Stimulated activated CD4-positive, alpha-beta T cell treated with anti-CD3 and anti-CD28 coated beads, Interleukin-15, amount 100 ng/mL, for 24 hours (primary cell): ENCODE results near the gene RPH3AL.

ENCODE experiments used
- DNase-seq: peaks from one replicate; pipeline ENCODE4 v3.0.0-alpha.2; 2020

RPH3AL gene

GRCh38 chr17:296906-297690 lies 55.5 kb downstream of the RPH3AL start:
- DNase-seq, result no peak

GRCh38 chr17:296379-296778 lies 56.2 kb downstream of the RPH3AL start:
- no peak for DNase-seq

- peak; percentile 15 for DNase-seq
Measured at GRCh38 chr17:292531-293382, 59.9 kb downstream of the RPH3AL start.

- no peak for DNase-seq
Measured at GRCh38 chr17:292016-292415, 60.6 kb downstream of the RPH3AL start.

GRCh38 chr17:291587-291986 lies 61.0 kb downstream of the RPH3AL start:
- DNase-seq, result no peak

GRCh38 chr17:290626-291025 lies 62.0 kb downstream of the RPH3AL start:
- DNase-seq, result no peak

GRCh38 chr17:290121-290521 lies 62.5 kb downstream of the RPH3AL start:
- DNase-seq, result no peak

- DNase-seq, result no peak
Measured at GRCh38 chr17:289409-289808, 63.2 kb downstream of the RPH3AL start.

- no peak for DNase-seq
Measured at GRCh38 chr17:288802-289356, 63.7 kb downstream of the RPH3AL start.

GRCh38 chr17:286571-286970 lies 66.0 kb downstream of the RPH3AL start:
- no peak for DNase-seq

GRCh38 chr17:285751-286422 lies 66.7 kb downstream of the RPH3AL start:
- DNase-seq, result no peak

- no peak for DNase-seq
Measured at GRCh38 chr17:284676-285355, 67.8 kb downstream of the RPH3AL start.

- no peak for DNase-seq
Measured at GRCh38 chr17:283911-284675, 68.5 kb downstream of the RPH3AL start.

- DNase-seq, result no peak
Measured at GRCh38 chr17:282912-283882, 69.4 kb downstream of the RPH3AL start.

GRCh38 chr17:282000-282911 lies 70.4 kb downstream of the RPH3AL start:
- DNase-seq, result no peak

- DNase-seq, result no peak
Measured at GRCh38 chr17:281365-281999, 71.1 kb downstream of the RPH3AL start.

- no peak for DNase-seq
Measured at GRCh38 chr17:280901-281300, 71.7 kb downstream of the RPH3AL start.

- no peak for DNase-seq
Measured at GRCh38 chr17:280216-280615, 72.4 kb downstream of the RPH3AL start.

- DNase-seq, result no peak
Measured at GRCh38 chr17:279776-280175, 72.8 kb downstream of the RPH3AL start.
